ENCODE measurements around the gene ACTR3C.

DNA sequence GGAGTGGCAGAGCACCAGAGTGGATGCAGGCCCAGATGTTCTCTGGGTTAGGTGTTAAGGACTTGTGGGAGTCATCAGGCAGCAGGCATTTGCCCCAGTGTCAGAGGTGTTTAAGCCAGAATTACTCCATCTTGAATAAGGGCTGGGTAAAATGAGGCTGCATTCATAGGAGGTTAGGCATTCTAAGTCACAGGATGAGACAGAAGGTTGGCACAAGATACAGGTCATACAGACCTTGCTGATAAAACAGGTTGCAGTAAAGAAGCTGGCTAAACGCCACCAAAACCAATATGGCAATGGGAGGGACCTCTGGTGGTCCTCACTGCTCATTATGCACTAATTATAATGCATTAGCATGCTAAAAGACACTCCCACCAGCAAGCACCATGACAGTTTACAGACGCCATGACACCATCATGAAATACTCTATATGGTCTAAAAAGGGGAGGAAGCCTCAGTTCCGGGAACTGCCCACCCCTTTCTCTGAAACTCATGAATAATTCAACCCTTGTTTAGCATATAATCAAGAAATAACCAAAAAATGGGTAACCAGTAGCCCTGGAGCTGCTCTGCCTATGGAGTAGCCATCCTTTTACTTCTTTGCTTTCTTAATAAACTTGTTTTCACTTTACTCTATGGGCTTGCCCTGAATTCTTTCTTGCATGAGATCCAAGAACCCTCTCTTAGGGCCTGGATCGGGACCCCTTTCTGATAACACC lies 1.1 kb downstream of the ACTR3C start:
- no peak for TF ChIP-seq CTCF (IDR thresholded peaks at IDR 0.05)
- TF ChIP-seq POLR2A (IDR thresholded peaks at IDR 0.05), result peak in 1 of 2 donors; percentile 60

All from adrenal gland (tissue), 5 donors.